ENCODE measurements around the gene ATP9A.
"Not testable (repeated sequence)": the region's sequence is repeated elsewhere in the genome, so short reads cannot be mapped to it uniquely, and the experiment has no call there.

The ATP9A gene

GRCh38 chr20:51796340-51796739 lies 28.1 kb upstream of the ATP9A start:
- DNase-seq = no peak

- DNase-seq = no peak
These were observed 24.8 kb upstream of the ATP9A start for GRCh38 chr20:51792960-51793359.

DNA sequence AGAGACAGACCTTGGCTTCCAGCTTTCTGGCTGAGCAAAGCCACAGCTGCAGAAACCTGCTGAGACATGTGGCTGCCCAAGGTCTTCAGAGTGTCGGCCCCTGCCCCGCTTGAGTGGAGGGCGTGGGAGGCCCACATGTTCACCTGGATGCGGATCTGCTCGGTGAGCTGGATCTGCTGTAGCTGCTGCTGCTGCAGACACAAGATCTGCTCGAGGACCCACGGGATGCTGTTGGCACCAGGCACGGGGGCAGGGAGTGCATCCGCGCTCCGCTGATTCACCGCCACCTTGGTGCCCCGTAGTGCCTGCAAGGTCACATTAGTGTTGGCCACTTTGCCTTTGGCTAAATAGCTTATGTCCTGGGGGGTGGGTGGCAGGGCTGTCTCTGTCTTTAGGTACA lies 23.4 kb upstream of the ATP9A start:
- DNase-seq = no peak

DNA sequence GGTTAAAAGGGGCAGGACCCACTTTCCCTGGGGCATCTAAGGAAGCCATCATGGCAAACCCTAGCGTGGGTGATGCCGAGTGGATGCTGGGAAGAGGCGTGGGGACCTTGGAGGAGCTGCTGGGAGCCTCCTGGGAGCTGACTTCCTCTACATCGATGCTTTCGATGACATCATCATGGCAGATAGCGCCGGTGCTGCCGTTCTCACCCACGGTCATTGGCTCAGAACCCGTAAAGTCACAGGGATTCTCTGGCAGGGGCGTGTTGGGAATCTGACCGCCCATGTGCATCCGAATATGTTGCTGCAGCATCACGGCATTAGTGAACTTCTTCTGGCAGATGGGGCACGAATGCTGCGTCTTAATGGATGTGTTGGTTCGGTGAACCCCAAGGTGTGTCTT lies 22.1 kb upstream of the ATP9A start:
- no peak for DNase-seq

DNA sequence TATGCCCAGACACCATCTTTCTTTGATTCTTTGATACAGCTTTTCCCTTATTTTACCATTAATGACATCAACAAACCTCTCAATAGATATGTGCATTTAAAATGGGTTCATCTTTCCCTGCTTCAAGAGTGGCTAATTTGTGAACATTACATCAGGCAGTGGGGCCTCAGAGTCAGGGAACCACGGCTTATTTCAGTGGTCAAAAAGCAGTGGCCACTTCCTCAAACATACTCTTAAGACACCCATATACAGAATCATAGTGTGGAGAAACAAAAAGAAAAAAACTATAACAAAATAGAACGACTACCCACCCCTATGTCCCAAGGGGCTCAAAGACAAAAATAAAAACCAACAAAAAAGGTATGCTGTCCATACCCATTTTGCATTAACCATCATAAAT lies 21.2 kb upstream of the ATP9A start:
- DNase-seq = no peak

GRCh38 chr20:51788822-51789221 lies 20.6 kb upstream of the ATP9A start:
- no peak for DNase-seq

DNA sequence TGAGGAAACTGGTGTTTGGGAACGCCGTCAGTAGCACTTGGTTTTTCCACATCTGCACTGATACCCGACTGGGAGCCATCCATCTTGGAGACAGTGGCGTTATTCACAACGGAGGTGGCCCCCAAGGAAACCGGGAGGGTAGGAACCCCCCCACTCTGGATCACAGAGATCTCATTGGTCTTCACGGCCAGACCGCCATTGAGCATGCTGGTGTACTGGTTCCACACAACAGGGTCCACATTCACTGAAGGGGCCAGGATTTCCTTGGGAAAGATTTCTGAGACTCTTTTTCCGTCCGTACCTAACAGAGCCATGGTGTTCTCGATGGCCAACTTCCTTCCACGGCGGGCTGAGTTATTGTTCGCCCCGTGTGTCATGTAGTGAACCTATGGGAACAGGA lies 16.1 kb upstream of the ATP9A start:
- DNase-seq = no peak

- not testable (repeated sequence) for DNase-seq
These were observed 10.1 kb upstream of the ATP9A start for GRCh38 chr20:51778229-51778759.

DNA sequence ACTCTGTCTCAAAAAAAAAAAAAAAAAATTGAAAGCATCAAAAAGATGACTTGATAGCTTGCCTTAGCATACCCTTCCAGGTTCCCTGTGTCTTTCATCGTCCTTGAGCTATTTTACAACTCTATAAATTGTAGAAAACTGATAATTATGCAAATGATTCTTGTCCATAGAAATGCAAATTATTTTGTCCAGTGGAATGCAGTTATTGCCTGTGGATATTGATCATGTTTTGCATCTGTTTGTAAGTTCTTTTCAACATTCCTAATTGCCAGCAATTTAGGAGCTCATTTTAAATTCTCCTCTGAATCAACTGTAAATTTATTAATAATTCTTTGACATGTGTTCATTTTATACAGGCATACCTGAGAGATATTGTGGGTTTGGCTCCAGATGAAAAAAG lies 7.1 kb upstream of the ATP9A start:
- DNase-seq = no peak

GRCh38 chr20:51772236-51772635 lies 4.0 kb upstream of the ATP9A start:
- DNase-seq = no peak

DNA sequence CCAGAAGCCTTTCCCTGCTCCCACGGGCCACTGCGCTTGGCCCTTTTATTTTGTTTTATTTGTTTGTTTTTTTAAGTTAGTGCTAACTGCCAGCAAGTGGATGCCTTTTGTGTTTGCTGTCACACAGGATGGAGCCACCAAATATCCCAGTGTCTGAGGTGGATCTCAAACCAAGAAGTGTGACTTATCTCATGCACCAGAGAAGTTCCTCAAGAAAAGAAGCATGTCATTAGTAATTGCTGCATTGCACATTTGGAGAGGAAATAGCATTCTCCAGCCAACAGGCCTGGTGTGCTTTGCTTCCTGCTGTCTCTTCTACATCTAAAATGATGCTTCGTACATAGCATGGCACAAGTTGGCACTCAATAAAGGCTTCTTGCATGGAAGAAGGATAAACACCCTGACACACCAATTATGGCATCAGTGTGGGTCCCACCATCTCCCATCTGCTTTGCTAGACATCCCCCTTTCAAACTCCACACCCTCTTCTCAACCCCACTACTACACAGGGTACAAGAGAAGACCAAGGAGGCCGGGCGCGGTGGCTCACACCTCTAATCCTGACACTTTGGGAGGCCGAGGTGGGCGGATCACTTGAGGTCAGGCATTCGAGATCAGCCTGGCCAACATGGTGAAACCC lies 1.9 kb upstream of the ATP9A start:
- DNase-seq = peak; percentile 13

GRCh38 chr20:51768759-51769517 lies 748 bp upstream of the ATP9A start:
- DNase-seq = no peak

- no peak for DNase-seq
These were observed 960 bp downstream of the ATP9A start for GRCh38 chr20:51766994-51767866.

DNA sequence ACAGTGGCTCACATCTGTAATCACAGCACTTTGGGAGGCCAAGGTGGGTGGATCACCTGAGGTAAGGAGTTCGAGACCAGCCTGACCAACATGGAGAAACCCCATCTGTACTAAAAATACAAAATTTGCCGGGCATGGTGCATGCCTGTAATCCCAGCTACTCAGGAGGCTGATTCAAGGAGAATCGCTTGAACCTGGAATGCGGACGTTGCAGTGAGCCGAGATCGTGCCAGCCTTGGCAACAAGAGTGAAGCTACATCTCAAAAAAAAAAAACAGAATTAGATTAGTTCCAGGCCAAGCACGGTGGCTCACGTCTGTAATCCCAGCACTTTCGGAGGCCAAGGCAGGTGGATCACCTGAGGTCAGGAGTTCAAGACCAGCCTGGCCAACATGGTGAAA lies 2.8 kb downstream of the ATP9A start:
- DNase-seq = not testable (repeated sequence)

- peak; percentile 44 for DNase-seq
These were observed 4.1 kb downstream of the ATP9A start for GRCh38 chr20:51763965-51764602.

DNA sequence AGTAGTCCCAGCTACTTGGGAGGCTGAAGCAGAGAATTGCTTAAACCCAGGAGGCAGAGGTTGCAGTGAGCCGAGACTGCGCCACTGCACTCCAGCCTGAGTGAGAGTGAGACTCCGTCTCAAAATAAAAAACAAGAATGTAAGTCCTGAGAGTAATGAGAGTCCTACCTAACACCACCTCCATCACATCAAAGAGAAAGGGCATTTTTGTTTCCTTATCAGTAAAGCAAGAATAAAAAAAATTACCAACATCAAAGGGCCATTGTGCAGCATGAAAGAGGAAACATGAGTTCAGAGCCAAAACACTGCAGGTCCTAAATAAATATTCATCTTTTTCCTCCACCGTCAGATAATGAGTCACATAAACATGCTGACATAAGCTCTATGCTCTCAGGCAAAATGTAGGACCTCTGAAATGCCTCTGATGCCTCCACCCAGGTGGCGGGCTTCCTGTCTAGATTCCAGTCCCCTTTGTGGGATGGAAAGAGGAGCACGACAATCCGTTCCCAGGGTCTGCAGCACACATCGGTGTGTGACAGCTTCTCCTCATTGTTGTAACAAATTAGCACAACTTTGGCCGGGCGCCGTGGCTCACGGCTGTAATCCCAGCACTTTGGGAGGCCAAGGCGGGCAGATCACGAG lies 7.2 kb downstream of the ATP9A start:
- DNase-seq = peak; percentile 64

DNA sequence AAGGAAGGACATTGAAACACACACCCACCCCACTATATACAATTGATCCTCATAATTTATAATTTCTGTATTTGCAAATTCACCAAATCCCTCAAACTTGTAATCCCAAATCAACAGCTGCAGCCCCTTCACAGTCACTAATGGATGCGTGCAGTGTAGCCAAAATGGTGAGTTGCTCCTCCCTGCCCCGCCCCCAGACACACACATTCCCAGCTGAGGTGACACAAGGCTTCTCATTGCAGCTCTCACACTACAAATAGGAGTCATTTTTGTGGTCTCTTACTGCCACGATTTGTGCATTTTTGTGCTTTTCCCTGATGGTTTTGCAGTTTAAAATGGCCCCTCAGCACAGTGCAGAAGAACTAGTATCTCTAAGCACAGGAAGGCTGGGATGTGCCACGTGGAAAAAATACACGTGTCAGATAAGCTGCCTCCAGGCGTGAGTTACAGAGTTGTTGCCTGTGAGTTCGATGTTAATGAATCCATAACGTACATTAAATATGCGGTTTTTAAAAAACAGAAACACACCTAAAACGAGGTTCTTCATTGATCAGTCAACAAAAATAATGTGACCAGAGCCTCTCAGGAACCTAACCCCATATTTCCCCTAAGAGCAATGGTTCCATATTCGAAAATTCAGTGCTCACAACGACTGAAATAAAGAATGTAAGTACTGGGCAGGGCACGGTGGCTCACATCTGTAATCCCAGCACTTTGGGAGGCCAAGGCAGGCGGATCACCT lies 8.2 kb downstream of the ATP9A start:
- DNase-seq = peak; percentile 66

DNA sequence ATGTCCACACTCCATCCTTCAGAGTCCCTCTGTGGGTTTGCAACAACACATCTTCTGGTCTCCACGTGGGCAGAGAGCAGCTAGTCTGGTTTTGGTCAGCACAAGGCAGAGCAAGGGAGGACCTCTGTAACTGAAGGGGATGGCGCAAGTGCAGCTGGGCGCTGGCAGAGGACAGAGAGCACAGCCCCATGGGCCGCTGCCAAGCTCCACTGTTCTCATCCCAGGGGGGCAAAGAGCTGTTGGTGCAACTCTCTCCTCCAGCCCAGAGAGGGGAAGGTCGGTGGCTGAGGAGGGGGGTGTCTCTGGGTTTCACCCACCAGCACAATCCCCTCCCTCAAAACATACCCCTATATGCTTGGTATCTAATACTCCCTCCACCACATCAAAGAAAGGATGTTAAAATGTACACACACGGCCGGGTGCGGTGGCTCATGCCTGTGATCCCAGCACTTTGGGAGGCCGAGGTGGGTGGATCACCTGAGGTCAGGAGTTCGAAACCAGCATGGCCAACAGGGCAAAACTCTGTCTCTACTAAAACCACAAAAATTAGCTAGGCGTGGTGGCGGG lies 9.1 kb downstream of the ATP9A start:
- no peak for DNase-seq

GRCh38 chr20:51757226-51757625 lies 11.0 kb downstream of the ATP9A start:
- no peak for DNase-seq

GRCh38 chr20:51756653-51757052 lies 11.5 kb downstream of the ATP9A start:
- no peak for DNase-seq

- not testable (repeated sequence) for DNase-seq
These were observed 15.0 kb downstream of the ATP9A start for GRCh38 chr20:51753220-51753619.

Data from fibroblast of skin of right quadriceps (primary cell).